ENCODE results near the gene CFL2.

The CFL2 gene

DNA sequence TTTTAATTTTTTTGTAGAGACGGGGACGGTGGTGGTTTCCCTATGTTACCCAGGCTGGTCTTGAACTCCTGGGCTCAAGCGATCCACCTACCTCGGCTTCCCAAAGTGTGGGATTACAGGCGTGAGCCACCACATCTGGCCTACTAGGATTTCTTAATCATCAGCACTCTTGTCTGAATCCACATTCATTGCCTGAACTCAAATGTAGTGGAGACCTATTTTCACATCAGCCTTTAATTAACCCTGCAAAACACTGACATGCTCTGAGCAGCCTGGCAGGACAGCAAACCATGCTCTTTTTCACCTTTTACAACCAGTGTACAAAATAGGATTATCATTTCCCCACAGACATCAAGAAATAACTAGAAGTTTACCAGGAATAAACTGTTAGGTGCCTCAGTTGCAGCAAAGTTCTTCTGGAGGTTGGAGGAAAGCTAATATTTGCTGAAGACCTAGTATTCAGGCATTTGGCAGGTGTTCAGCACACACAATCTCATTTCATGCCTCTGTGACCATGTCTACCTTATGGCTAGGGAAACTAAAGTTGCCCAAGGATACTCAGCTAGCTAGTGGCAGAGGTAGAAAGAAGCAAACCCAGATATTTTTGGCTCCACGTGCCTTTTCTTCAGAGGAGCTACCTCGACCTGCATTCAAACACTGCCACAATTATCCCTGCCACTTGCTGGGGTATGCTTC, 37.7 kb downstream of the CFL2 start:
- DNase-seq (ENCODE audit: low read depth) = no peak

DNA sequence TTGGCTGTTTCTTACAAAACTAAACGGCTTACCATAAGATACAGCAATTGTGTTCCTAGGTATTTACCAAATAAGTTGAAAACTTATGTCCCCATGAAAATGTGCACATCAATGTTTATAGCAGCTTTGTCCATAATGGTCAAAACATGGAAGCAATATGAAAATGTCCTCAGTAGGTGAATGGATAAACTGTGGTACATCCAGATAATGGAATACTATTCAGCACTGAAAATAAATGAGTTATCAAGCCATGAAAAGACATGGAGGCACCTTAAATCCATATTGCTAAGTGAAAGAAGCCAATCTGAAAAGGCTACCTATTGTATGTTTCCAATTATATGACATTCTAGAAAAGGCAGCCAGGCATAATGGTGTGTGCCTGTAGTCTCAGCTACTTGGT, 40.7 kb downstream of the CFL2 start:
- DNase-seq (ENCODE audit: low read depth) = no peak

DNA sequence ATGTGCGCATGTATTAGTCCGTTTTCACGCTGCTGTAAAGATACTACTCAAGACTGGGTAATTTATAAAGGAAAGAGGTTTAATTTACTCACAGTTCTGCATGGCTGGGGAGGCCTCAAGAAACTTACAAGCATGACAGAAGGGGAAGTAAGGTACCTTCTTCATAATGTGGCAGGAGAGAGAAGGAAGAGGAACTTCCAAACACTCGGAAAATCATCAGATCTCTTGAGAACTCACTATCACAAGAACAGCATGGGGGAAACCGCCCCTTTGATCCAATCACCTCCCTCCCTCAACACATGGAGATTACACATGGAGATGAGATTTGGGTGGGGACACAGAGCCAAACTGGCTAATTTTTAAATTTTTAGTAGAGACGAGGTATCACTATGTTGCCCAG, 42.7 kb downstream of the CFL2 start:
- no peak for DNase-seq (ENCODE audit: low read depth)

DNA sequence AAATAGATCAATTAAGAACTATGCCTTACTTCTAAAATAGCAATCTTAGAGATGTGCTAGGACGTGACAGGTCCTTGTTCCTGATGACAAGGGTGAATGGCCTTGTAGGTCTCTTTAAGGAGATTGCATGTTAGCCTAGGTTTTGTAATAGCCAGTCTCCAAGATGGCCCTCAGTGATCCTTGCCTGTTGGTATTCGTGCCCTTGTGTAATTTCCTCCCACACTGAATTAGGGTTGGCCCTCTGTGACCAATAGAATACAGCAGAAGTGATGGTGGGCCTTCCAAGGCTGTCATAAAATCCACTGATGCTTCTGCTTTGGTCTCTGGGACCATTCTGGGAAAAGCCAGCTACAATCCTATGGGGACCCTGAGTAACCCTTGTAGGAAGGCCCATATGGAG, 46.3 kb downstream of the CFL2 start:
- no peak for DNase-seq (ENCODE audit: low read depth)

DNA sequence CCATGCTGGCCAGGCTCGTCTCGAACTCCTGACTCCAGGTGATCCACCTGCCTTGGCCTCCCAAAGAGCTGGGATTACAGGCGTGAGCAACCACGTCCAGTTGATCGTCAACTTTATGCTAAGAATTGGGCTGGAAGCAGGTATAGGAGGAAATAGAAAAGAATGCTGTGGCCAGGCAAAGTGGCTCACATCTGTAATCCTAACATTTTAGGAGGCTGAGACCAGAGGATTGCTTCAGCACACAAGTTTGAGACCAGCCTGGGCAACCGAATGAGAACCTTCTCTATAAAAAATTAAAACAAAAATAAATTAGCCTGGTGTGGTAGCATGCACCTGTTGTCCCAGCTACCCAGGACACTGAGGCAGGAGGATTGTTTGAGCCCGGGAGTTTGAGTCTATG, 47.4 kb downstream of the CFL2 start:
- no peak for DNase-seq (ENCODE audit: low read depth)

DNA sequence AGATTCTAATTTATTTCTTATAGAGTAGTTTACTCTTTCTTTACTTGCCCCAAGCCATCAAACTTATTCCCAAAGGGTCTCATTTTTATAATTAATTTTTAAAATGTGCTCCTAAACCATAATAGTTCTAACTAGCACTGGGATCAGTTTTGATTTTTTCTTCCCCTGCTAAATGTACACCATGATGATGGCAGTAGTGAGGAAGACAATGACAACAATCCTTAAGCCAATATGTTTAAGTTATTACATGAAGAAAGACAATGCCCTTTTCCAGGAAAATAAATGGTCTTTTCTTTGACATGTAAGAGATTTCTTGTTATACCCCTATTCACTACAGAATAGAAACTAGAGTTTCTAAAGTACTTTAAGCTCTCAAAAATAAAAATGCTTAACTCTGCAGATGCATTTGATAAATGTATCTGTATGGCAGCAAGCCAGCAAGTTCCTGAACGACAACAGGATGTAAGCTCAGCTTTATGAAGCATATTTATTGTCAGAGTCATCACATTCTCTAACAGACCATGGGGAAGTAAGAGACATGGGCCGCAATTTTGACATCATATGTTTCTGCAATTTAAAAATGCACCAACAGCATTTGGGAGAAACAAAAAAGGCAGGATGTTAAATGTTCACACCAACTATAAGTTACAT, 48.5 kb downstream of the CFL2 start:
- peak; percentile 76 for DNase-seq (ENCODE audit: low read depth)

DNA sequence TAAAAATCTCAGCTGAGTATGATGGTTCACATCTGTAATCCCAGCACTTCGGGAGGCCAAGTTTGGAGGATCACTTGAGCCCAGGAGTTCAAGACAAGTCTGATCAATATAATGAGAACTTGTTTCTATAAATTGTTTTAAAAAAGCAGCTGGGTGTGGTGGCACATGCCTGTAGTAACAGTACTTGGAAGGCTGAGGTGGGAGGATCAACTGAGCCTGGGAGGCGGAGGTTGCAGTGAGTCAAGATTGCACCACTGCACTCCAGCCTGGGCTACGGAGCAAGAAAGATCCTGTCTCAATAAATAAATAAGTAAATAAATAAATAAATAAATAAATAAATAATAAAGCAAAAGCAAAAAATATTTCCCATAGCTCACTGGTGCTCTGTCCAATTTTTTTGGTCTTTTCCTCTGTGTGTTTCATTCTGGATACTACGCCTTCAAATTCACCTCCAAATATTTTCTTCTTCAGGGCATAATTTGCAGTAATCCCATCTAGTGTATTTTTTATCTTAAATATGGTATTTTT, 51.8 kb downstream of the CFL2 start:
- DNase-seq (ENCODE audit: low read depth) = no peak

DNA sequence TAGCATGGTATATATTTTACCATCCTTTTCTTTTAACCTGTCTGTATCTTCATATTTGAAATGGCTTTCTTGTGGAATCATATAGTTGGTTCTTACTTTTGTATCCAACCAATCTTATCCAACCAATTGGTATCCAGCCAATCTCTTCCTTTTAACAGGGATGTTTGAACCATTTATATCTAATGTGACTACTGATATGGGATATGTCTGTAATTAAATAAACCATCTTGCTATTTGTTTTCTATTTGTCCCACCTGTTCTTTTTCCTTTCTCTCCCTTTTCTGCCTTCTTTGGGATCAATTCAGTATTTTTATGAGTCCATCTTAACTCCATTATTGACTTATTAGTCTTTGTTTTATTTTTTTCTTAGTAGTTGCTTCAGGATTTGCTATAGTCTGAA, 53.6 kb downstream of the CFL2 start:
- no peak for DNase-seq (ENCODE audit: low read depth)

Data from fibroblast of gingiva (primary cell).